GM13977 (cell line): Measurements from ENCODE around the gene EIF2B2.

Experiments used
- DNase-seq: peaks from one replicate; pipeline ENCODE4 v3.0.0; 2012; ENCODE audit warnings: low spot score
- in situ Hi-C: fragments of 300-500 bp; cut with MboI; formaldehyde crosslinking; loops from one replicate; pipeline ENCODE4 v1.12.0; 2022; ENCODE audit warnings: low sequenced_read_pairs, low pct_unique_long_range_greater_than_20kb, mixed read lengths, inconsistent platforms; ENCODE audit not compliant: unreplicated experiment
- TF ChIP-seq, protein P1 (sequence below): IDR thresholded peaks from 2 replicates; pipeline ENCODE4 v1.5.1; 2012; ENCODE audit warnings: mild to moderate bottlenecking, control low read depth; ENCODE audit not compliant: insufficient read depth; ENCODE audit errors: extremely low read depth, missing control alignments

The EIF2B2 gene

DNA sequence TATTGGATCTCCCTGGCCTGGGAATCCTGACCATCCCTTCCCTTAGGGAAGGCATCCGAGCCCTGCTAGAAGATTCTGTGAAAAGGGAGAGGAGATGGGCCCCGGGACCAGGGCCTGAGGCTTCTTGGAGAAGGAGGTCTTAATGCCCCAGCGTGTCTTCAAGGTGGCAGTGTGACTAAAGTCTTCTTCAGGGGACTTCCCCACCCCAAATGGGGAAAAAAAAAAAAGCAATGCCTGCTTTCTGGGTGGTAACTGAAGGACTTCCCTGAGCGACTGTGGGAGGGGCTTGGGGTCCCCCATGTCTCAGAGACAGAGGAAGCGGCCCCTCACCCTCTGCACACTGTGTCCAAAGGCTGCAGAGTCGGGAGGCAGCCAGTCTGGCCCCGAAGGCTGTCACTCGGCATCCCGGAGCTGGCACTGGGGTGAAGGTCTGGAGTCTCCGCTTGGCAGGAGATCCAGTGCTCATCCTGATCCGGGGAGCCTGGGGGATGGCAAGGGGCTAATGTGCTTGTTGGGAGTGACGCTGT, 39.5 kb upstream of the EIF2B2 start:
- in situ Hi-C loops = no loop called here
- TF ChIP-seq, protein P1, sequence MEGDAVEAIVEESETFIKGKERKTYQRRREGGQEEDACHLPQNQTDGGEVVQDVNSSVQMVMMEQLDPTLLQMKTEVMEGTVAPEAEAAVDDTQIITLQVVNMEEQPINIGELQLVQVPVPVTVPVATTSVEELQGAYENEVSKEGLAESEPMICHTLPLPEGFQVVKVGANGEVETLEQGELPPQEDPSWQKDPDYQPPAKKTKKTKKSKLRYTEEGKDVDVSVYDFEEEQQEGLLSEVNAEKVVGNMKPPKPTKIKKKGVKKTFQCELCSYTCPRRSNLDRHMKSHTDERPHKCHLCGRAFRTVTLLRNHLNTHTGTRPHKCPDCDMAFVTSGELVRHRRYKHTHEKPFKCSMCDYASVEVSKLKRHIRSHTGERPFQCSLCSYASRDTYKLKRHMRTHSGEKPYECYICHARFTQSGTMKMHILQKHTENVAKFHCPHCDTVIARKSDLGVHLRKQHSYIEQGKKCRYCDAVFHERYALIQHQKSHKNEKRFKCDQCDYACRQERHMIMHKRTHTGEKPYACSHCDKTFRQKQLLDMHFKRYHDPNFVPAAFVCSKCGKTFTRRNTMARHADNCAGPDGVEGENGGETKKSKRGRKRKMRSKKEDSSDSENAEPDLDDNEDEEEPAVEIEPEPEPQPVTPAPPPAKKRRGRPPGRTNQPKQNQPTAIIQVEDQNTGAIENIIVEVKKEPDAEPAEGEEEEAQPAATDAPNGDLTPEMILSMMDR = no peak
- DNase-seq = peak; percentile 50

DNA sequence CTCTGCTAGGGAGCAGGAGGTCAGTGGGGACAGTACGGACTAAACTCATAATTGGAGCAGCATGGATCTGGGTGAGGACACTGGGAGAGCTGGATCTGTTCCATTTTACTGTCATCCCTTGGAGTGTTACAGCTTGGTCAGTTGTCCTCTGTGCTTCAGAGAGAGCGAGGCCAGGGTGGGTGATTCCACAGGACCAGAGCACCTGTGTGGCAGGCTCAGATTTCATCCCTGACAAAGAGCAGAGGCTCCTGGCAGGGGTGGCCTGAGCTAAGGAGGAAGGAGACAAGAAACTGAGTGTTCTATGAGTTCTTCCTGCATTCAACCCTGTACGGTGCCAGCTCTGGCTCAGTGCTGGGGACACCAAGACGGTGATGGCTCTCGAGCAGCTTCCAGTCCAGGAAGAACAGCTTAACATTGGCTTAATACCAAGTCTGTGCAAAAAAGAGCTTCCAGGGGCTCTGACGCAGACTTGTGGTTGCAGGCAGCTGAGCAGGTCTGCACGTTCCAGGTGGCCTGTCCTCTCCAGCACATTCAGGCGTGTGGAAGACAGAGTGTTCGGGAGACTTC, 38.9 kb upstream of the EIF2B2 start:
- in situ Hi-C loops = no loop called here
- TF ChIP-seq, protein P1 = no peak
- DNase-seq = no peak

DNA sequence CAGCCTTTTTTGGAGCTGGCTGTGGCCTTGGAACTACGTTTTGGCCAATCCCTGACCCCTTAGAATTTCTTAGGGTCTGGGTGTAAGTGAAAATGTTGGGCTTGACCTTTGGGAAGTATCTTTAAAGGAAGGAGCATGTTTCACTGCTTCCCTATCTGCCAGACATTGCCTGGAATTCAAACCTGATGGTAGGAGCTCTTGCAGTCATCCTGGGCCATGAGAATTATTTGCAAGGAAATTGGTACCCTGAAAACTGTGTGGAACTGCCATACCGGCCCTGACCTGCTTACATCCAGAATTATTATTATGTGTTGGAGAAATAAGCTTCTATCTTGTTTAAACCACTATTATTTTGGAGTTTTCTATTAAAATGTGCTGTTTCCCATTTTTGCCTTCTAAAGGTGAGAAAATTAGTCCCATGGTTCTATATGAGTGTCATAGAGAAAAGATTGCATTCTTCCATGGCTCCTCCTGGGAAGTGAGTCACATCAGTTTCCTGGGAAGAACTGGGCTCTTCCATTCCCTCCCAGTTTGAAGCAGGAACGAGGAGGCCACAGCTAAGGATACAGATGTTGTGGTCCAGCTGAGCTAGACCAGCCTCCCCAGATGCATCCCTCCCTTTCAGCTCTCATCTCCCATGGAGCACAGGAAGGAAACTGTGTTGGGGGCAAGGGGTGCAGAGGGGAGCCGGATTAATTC, 37.8 kb upstream of the EIF2B2 start:
- DNase-seq = no peak
- TF ChIP-seq, protein P1 = no peak
- in situ Hi-C loops = no loop called here

DNA sequence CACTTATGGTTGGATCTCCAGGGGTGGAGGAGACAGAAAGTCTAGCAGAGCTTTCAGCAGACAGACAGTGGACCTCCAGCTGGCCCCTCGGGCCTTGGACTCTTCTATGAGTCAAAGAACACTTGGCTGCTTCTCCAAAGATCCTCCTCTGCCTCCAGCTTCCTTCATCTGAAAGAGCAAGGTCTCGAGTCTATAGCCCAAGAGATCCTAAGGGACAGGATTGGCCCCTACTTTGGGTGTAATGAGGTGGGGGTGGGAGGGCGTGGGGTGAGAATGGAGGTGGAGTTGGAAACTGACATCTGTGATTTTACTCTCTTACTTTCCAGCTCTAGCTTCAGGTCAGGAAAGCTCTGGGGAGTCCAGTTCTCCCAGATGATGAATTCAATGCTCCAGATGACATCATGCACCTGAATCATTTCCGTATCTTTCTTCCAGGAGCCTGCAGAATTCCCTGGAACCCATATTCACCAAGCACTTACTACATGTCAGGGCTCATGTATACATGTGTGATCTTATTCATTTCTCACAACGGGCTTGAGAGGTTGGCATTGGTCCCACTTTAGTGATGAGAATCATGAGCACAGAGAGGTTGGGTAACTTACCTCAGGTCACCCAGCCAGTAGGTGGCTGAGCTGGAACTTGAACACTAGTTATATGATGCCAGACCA, 37.1 kb upstream of the EIF2B2 start:
- TF ChIP-seq, protein P1 = no peak
- DNase-seq = no peak
- in situ Hi-C loops = no loop called here

DNA sequence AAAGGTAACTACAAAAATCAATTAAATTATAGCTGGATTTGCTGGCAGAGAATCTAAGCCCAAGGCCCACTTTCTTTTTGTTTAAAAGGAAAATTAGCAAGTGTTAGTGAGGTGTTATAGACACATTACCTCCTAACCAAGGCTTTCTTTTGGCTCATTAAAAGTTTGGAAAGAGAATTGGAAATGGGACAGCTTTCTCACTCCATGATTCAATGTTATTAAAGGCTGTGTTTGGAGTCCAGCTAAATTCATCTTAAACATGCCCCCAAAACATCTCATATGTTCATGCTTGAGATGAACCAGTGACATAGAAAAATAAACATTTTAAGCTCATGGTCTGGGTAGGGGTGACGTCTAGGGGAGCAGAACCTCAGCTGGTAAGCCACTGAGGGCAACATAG, 33.9 kb upstream of the EIF2B2 start:
- TF ChIP-seq, protein P1 = no peak
- in situ Hi-C loops = no loop called here
- DNase-seq = no peak

DNA sequence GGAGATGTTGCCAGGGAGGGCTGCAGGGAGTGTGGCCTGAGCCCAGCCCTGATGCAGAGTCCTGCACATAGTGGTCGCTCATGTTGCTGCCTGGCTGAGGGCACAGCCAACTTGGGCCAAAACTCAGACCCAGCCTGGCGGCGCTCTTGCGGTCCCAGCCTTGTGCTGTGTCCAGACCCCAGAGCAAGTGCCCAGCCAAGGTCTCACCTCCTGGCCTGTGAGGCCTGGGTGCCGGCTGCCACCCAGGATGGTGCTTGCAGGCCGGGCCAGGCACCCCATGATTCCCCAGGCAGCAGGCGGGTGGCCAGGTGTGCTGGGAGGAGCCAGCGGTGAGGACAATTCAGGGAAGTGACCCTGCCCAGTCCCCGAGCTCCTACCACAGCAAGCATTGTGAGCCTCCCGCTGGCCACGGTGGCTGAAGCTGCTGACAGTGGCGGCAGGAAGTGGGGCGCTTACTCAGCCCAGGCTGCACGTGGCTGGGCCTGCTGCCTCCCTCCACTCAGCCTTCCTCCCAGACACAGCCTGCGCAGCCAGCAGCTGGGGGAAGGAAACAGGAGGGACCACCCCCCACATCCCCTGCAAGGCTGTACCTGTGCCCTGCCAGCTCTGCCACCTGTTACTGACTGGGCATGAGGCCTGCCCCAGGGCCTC, 29.6 kb upstream of the EIF2B2 start:
- in situ Hi-C loops = no loop called here
- TF ChIP-seq, protein P1 = no peak
- DNase-seq = no peak
